GM23338 (cell line): ENCODE results near the gene DMRTB1. TPM values are rescaled to one million over a fixed set of nuclear protein-coding genes. Genes with fewer than 3 reads are reported as not detected.

Source experiments
- ATAC-seq: fragments of 200-7000 bp; cut with Tn5 transposase; 3 replicates; pipeline ENCODE4 v1.9.1; 2020
- DNase-seq: peaks from one replicate; pipeline ENCODE4 v3.0.0-alpha.2; 2015; ENCODE audit warnings: low spot score
- H2AFZ ChIP-seq: fragments of 200-600 bp; sonication (generic); 2 replicates; pipeline ENCODE4 v1.8.0; 2016; ENCODE audit warnings: antibody characterized with exemption, mild to moderate bottlenecking, moderate library complexity
- H3F3A ChIP-seq: fragments of 200-600 bp; sonication (generic); replicated peaks from 2 replicates; pipeline ENCODE4 v1.8.0; 2017; ENCODE audit warnings: antibody characterized with exemption, mixed run types, low read depth
- H3K27ac ChIP-seq: fragments of 200-600 bp; sonication (generic); 2 replicates; pipeline ENCODE4 v1.6.1; 2016; ENCODE audit warnings: low read depth
- H3K27me3 ChIP-seq: fragments of 200-600 bp; sonication (generic); 2 replicates; pipeline ENCODE4 v1.8.0; 2016; ENCODE audit warnings: mild to moderate bottlenecking, mixed run types, moderate library complexity; ENCODE audit not compliant: insufficient read depth
- H3K36me3 ChIP-seq: fragments of 200-600 bp; sonication (generic); 2 replicates; pipeline ENCODE4 v1.8.0; 2016; ENCODE audit warnings: mild to moderate bottlenecking; ENCODE audit not compliant: insufficient read depth
- H3K4me1 ChIP-seq: fragments of 200-600 bp; sonication (generic); 2 replicates; pipeline ENCODE4 v1.8.0; 2016; ENCODE audit warnings: mild to moderate bottlenecking, moderate library complexity; ENCODE audit not compliant: insufficient read depth
- H3K4me2 ChIP-seq: fragments of 200-600 bp; sonication (generic); 2 replicates; pipeline ENCODE4 v1.7.1; 2017; ENCODE audit warnings: mixed run types
- H3K4me3 ChIP-seq: fragments of 200-600 bp; sonication (generic); 2 replicates; pipeline ENCODE4 v1.6.1; 2016; ENCODE audit warnings: mixed run types
- H3K79me2 ChIP-seq: fragments of 200-600 bp; sonication (generic); replicated peaks from 2 replicates; pipeline ENCODE4 v1.8.0; 2017; ENCODE audit warnings: mild to moderate bottlenecking; ENCODE audit not compliant: insufficient read depth
- H3K9me2 ChIP-seq: fragments of 200-600 bp; sonication (generic); 2 replicates; pipeline ENCODE4 v1.8.0; 2017; ENCODE audit not compliant: insufficient read depth
- H4K20me1 ChIP-seq: fragments of 200-600 bp; sonication (generic); replicated peaks from 2 replicates; pipeline ENCODE4 v1.8.0; 2017; ENCODE audit warnings: mild to moderate bottlenecking; ENCODE audit not compliant: insufficient read depth
- H3K27ac Mint-ChIP-seq: 2 replicates; pipeline ENCODE4 v1.8.0; 2020; ENCODE audit warnings: inconsistent platforms, mild to moderate bottlenecking, moderate library complexity, mixed read lengths
- H3K27me3 Mint-ChIP-seq: 3 replicates; pipeline ENCODE4 v1.8.0; 2022; ENCODE audit warnings: low read depth, mild to moderate bottlenecking, moderate library complexity, mixed read lengths, inconsistent platforms; ENCODE audit not compliant: insufficient read depth, poor library complexity
- H3K36me3 Mint-ChIP-seq: 3 replicates; pipeline ENCODE4 v1.8.0; 2021; ENCODE audit warnings: low read depth, mild to moderate bottlenecking, inconsistent platforms, moderate library complexity, mixed read lengths
- H3K4me1 Mint-ChIP-seq: 3 replicates; pipeline ENCODE4 v1.8.0; 2020; ENCODE audit warnings: mild to moderate bottlenecking, inconsistent platforms, mixed read lengths
- H3K4me3 Mint-ChIP-seq: 3 replicates; pipeline ENCODE4 v1.8.0; 2021; ENCODE audit warnings: moderate library complexity, mild to moderate bottlenecking, inconsistent platforms, mixed read lengths
- H3K9me3 Mint-ChIP-seq: 3 replicates; pipeline ENCODE4 v1.8.0; 2020; ENCODE audit warnings: moderate library complexity, mild to moderate bottlenecking, inconsistent platforms, mixed read lengths
- CREB1 ChIP-seq: fragments of 250-450 bp; sonication (Bioruptor Pico); IDR thresholded peaks from 2 replicates; pipeline ENCODE4 v1.5.0; 2020; ENCODE audit warnings: low read depth, mild to moderate bottlenecking, moderate library complexity
- ETS1 ChIP-seq: IDR thresholded peaks from 2 replicates; pipeline ENCODE4 v1.6.1; 2016; ENCODE audit warnings: antibody characterized with exemption
- EZH2 ChIP-seq: fragments of 200-600 bp; sonication (generic); IDR thresholded peaks from one replicate; pipeline ENCODE4 v1.8.0; 2017; ENCODE audit warnings: antibody characterized with exemption, mild to moderate bottlenecking, low read depth; ENCODE audit not compliant: unreplicated experiment
- EZH2phosphoT487 ChIP-seq: fragments of 200-600 bp; sonication (generic); IDR thresholded peaks from one replicate; pipeline ENCODE4 v1.8.1; 2018; ENCODE audit warnings: antibody characterized with exemption; ENCODE audit not compliant: unreplicated experiment
- JUNB ChIP-seq: IDR thresholded peaks from one replicate; pipeline ENCODE4 v1.6.1; 2016; ENCODE audit warnings: antibody characterized with exemption; ENCODE audit not compliant: unreplicated experiment
- NANOG ChIP-seq: IDR thresholded peaks from 2 replicates; pipeline ENCODE4 v1.6.1; 2016; ENCODE audit warnings: antibody characterized with exemption, borderline replicate concordance
- POLR2AphosphoS5 ChIP-seq: IDR thresholded peaks from 2 replicates; pipeline ENCODE4 v1.6.1; 2016; ENCODE audit warnings: antibody characterized with exemption, low read depth
- REST ChIP-seq: IDR thresholded peaks from one replicate; pipeline ENCODE4 v1.6.1; 2018; ENCODE audit warnings: antibody characterized with exemption; ENCODE audit not compliant: unreplicated experiment
- STAT1 ChIP-seq: IDR thresholded peaks from one replicate; pipeline ENCODE4 v1.6.1; 2016; ENCODE audit warnings: antibody characterized with exemption; ENCODE audit not compliant: unreplicated experiment
- ZNF114 ChIP-seq: fragments of 250-450 bp; sonication (Bioruptor Pico); IDR thresholded peaks from 2 replicates; pipeline ENCODE4 v1.5.0; 2020; ENCODE audit warnings: mild to moderate bottlenecking, moderate library complexity
- ZNF331 ChIP-seq: fragments of 250-450 bp; sonication (Bioruptor Pico); IDR thresholded peaks from 2 replicates; pipeline ENCODE4 v1.5.0; 2020; ENCODE audit warnings: low read depth, mild to moderate bottlenecking, moderate library complexity
- polyA plus RNA-seq: library from polyadenylated mRNA; unstranded; fragments of >200 nt; fragmentation: Nextera tagmentation; extraction: Ambion mirVana; gene quantifications from 2 replicates; pipeline ENCODE4 v1.2.1, GENCODE V29; 2016
- total RNA-seq: library from RNA; depleted of rRNA; stranded (reverse); fragments of >200 nt; shearing (Covaris generic); gene quantifications from 2 replicates; pipeline ENCODE4 v1.2.3, GENCODE V29; 2014
- TF ChIP-seq, protein P1 (sequence below): fragments of 250-450 bp; sonication (Bioruptor Pico); IDR thresholded peaks from 2 replicates; pipeline ENCODE4 v1.5.0; 2020; ENCODE audit warnings: mild to moderate bottlenecking, moderate library complexity

Gene DMRTB1
- total and polyA plus RNA-seq, 2 experiments from 2014 or later, result 0.27 to 1.2 TPM

- H3K36me3 Mint-ChIP-seq, result peaks cover 21% of the 10 kb centered on the region
- H3K79me2 ChIP-seq, result no peaks in the 10 kb centered on the region
- peaks cover 4% of the 10 kb centered on the region for H3K27me3 Mint-ChIP-seq
- H3K4me2 ChIP-seq, result peak overlapping the region; percentile 12
- H3K27me3 ChIP-seq, result no peaks in the 10 kb centered on the region
- peaks cover 45% of the 10 kb centered on the region for H3K4me1 ChIP-seq
- no peak overlapping the region for H2AFZ ChIP-seq
- H3K4me3 Mint-ChIP-seq, result peak overlapping the region; percentile 45; the same call in 2 of the 3 replicates
- no peak overlapping the region for H3K4me3 ChIP-seq
- peak; percentile 7; the same call in 2 of the 3 replicates for ATAC-seq
- peak overlapping the region; percentile 88 for H3K27ac ChIP-seq
- peaks cover 3% of the 10 kb centered on the region; the same call in 1 of the 2 replicates for H3F3A ChIP-seq
- no peak for DNase-seq
- H3K9me2 ChIP-seq, result no peaks in the 10 kb centered on the region
- H3K36me3 ChIP-seq, result no peaks in the 10 kb centered on the region
- H4K20me1 ChIP-seq, result no peaks in the 10 kb centered on the region
- TF ChIP-seq EZH2phosphoT487 (no peak), EZH2 (no peak), ZNF331 (no peak), ZNF114 (no peak)
- peaks cover 63% of the 10 kb centered on the region for H3K4me1 Mint-ChIP-seq
- peaks cover 23% of the 10 kb centered on the region for H3K9me3 Mint-ChIP-seq
- H3K27ac Mint-ChIP-seq, result peak overlapping the region; percentile 96
Observed at GRCh38 chr1:53449021-53449420, 10.2 kb upstream of the DMRTB1 start.

DNA sequence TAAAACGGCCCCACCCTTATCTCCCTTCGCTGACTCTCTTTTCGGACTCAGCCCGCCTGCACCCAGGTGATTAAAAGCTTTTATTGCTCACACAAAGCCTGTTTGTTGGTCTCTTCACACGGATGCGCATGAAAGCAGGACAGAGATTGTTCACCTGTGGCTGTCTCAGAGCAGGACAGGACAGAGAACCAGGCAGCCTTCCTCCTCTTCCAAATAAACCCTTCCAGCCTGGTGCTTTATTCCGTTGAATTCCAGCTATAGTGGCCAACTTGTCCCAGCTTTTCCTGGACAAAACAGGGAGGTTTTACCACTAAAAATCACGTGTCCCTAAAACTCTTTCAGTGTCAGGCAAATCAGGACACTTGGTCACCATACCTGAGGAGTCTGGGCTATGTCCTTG is 9.5 kb upstream of the DMRTB1 start:
- H3K36me3 Mint-ChIP-seq, result peaks cover 21% of the 10 kb centered on the region
- H3K9me3 Mint-ChIP-seq, result peaks cover 23% of the 10 kb centered on the region
- H3K27ac Mint-ChIP-seq, result peak overlapping the region; percentile 95
- peaks cover 4% of the 10 kb centered on the region for H3K27me3 Mint-ChIP-seq
- Histone ChIP-seq H3K9me2 (no peaks in the 10 kb centered on the region), H2AFZ (no peak overlapping the region), H3K4me1 (peaks cover 45% of the 10 kb centered on the region), H3K27ac (peak overlapping the region; percentile 88), H3K27me3 (no peaks in the 10 kb centered on the region), H3K79me2 (no peaks in the 10 kb centered on the region), H3K36me3 (no peaks in the 10 kb centered on the region), H3K4me3 (peak overlapping the region; percentile 9; the same call in 1 of the 2 replicates), H4K20me1 (no peaks in the 10 kb centered on the region), H3K4me2 (peak overlapping the region; percentile 67; the same call in 1 of the 2 replicates), H3F3A (peaks cover 3% of the 10 kb centered on the region; the same call in 1 of the 2 replicates)
- peaks cover 63% of the 10 kb centered on the region for H3K4me1 Mint-ChIP-seq
- no peak for DNase-seq
- peak; percentile 47 for ATAC-seq
- peak overlapping the region; percentile 27; the same call in 1 of the 3 replicates for H3K4me3 Mint-ChIP-seq
- TF ChIP-seq CREB1 (CRISPR knock-in tag) (no peak), JUNB (no peak), STAT1 (no peak), REST (no peak), ZNF114 (no peak), NANOG (no peak), ZNF331 (no peak), EZH2phosphoT487 (no peak), POLR2AphosphoS5 (no peak), ETS1 (no peak)
- TF ChIP-seq, protein P1, sequence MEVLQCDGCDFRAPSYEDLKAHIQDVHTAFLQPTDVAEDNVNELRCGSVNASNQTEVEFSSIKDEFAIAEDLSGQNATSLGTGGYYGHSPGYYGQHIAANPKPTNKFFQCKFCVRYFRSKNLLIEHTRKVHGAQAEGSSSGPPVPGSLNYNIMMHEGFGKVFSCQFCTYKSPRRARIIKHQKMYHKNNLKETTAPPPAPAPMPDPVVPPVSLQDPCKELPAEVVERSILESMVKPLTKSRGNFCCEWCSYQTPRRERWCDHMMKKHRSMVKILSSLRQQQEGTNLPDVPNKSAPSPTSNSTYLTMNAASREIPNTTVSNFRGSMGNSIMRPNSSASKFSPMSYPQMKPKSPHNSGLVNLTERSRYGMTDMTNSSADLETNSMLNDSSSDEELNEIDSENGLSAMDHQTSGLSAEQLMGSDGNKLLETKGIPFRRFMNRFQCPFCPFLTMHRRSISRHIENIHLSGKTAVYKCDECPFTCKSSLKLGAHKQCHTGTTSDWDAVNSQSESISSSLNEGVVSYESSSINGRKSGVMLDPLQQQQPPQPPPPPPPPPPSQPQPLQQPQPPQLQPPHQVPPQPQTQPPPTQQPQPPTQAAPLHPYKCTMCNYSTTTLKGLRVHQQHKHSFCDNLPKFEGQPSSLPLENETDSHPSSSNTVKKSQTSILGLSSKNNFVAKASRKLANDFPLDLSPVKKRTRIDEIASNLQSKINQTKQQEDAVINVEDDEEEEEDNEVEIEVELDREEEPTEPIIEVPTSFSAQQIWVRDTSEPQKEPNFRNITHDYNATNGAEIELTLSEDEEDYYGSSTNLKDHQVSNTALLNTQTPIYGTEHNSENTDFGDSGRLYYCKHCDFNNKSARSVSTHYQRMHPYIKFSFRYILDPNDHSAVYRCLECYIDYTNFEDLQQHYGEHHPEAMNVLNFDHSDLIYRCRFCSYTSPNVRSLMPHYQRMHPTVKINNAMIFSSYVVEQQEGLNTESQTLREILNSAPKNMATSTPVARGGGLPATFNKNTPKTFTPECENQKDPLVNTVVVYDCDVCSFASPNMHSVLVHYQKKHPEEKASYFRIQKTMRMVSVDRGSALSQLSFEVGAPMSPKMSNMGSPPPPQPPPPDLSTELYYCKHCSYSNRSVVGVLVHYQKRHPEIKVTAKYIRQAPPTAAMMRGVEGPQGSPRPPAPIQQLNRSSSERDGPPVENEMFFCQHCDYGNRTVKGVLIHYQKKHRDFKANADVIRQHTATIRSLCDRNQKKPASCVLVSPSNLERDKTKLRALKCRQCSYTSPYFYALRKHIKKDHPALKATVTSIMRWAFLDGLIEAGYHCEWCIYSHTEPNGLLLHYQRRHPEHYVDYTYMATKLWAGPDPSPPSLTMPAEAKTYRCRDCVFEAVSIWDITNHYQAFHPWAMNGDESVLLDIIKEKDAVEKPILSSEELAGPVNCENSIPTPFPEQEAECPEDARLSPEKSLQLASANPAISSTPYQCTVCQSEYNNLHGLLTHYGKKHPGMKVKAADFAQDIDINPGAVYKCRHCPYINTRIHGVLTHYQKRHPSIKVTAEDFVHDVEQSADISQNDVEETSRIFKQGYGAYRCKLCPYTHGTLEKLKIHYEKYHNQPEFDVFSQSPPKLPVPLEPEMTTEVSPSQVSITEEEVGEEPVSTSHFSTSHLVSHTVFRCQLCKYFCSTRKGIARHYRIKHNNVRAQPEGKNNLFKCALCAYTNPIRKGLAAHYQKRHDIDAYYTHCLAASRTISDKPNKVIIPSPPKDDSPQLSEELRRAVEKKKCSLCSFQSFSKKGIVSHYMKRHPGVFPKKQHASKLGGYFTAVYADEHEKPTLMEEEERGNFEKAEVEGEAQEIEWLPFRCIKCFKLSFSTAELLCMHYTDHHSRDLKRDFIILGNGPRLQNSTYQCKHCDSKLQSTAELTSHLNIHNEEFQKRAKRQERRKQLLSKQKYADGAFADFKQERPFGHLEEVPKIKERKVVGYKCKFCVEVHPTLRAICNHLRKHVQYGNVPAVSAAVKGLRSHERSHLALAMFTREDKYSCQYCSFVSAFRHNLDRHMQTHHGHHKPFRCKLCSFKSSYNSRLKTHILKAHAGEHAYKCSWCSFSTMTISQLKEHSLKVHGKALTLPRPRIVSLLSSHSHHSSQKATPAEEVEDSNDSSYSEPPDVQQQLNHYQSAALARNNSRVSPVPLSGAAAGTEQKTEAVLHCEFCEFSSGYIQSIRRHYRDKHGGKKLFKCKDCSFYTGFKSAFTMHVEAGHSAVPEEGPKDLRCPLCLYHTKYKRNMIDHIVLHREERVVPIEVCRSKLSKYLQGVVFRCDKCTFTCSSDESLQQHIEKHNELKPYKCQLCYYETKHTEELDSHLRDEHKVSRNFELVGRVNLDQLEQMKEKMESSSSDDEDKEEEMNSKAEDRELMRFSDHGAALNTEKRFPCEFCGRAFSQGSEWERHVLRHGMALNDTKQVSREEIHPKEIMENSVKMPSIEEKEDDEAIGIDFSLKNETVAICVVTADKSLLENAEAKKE, result no peak
